Spleen (tissue), 11 donors: ENCODE data around the gene VSIG10L. TPM values are rescaled to one million over a fixed set of nuclear protein-coding genes. Genes with fewer than 3 reads are reported as not detected.

Experiments used
- DNase-seq: peaks from one replicate; pipeline ENCODE4 v3.0.0-alpha.2; 2020
- H3K27ac ChIP-seq, 8 donors: fragments of 200-600 bp; sonication (generic) in 7 of 8; 1 replicate in 4 of 8; 2 replicates in 4 of 8; pipeline versions ENCODE4 v1.5.0 to v1.8.0; 2016 to 2021; ENCODE audit warnings: inconsistent platforms in 4 of 8, mild to moderate bottlenecking in 4 of 8, moderate library complexity in 1 of 8
- H3K27me3 ChIP-seq, 7 donors: fragments of 200-600 bp; sonication (generic) in 6 of 7; replicated peaks in 1 of 7; 1 replicate in 4 of 7; 2 replicates in 3 of 7; pipeline versions ENCODE4 v1.5.0 to v1.8.0; 2016 to 2021; ENCODE audit warnings: inconsistent platforms in 3 of 7, mild to moderate bottlenecking in 1 of 7
- H3K36me3 ChIP-seq, 6 donors: fragments of 200-600 bp; sonication (generic) in 5 of 6; 1 replicate in 4 of 6; 2 replicates in 2 of 6; pipeline versions ENCODE4 v1.5.0 to v1.8.0; 2016 to 2021; ENCODE audit warnings: inconsistent platforms in 2 of 6
- H3K4me1 ChIP-seq, 6 donors: fragments of 200-600 bp; sonication (generic) in 5 of 6; 1 replicate in 3 of 6; 2 replicates in 3 of 6; pipeline versions ENCODE4 v1.5.0 to v1.8.0; 2016 to 2021; ENCODE audit warnings: inconsistent platforms in 3 of 6
- H3K4me3 ChIP-seq, 8 donors: fragments of 200-600 bp; sonication (generic) in 7 of 8; 1 replicate in 4 of 8; 2 replicates in 4 of 8; pipeline versions ENCODE4 v1.5.0 to v1.8.0; 2016 to 2021; ENCODE audit warnings: inconsistent platforms in 4 of 8, mild to moderate bottlenecking in 4 of 8, moderate library complexity in 2 of 8
- H3K9me3 ChIP-seq, 8 donors: fragments of 200-600 bp; sonication (generic) in 7 of 8; 1 replicate in 4 of 8; 2 replicates in 4 of 8; pipeline versions ENCODE4 v1.5.0 to v1.8.0; 2016 to 2021; ENCODE audit warnings: inconsistent platforms in 4 of 8
- CTCF ChIP-seq, 11 experiments: fragments of 200-600 bp in 7 of 11; fragments of 450-650 bp in 4 of 11; sonication (generic) in 4 of 11; IDR thresholded peaks in 8 of 11; conservative IDR thresholded peaks in 3 of 11; 1 replicate in 7 of 11; 2 replicates in 4 of 11; pipeline versions ENCODE4 v1.4.0 to v1.8.0; 2016 to 2021; ENCODE audit warnings: antibody characterized with exemption in 11 of 11, inconsistent platforms in 4 of 11, mild to moderate bottlenecking in 1 of 11
- POLR2A ChIP-seq, 3 donors: fragments of 450-650 bp; IDR thresholded peaks; one replicate each; pipeline ENCODE4 v1.5.1; 2017; ENCODE audit warnings: antibody characterized with exemption in 3 of 3, mild to moderate bottlenecking in 1 of 3
- POLR2AphosphoS5 ChIP-seq, 3 donors: sonication (generic); formaldehyde crosslinking; IDR thresholded peaks; one replicate each; pipeline ENCODE4 v1.5.1; 2017; ENCODE audit warnings: antibody characterized with exemption in 3 of 3
- WGBS, 5 donors: extraction: QIAGEN DNeasy Blood & Tissue Kit in 3 of 5; methylation state at CpG; one replicate each; pipeline versions ENCODE4 v1.1.5 to v1.1.7; 2013 to 2018; 5-methylcytosine and 5-hydroxymethylcytosine counted together
- intact Hi-C: fragments of 100-400 bp; cut with DNase I; formaldehyde crosslinking; loops from one replicate; pipeline ENCODE4 v1.15.0; 2023; ENCODE audit warnings: low total_unique reads
- polyA plus RNA-seq, 3 donors: library from polyadenylated mRNA; stranded (reverse); fragments of 200-250 nt; gene quantifications; one replicate each; pipeline ENCODE4 v1.2.1, GENCODE V29; 2013
- total RNA-seq, 7 donors: library from RNA; depleted of rRNA in 3 of 7; stranded (reverse); fragments of >200 nt in 3 of 7; fragmentation: NEBNext Ultra II Directional in 4 of 7; extraction: Animal tissue kit (Norgen Biotek cat#: 25700) in 4 of 7; gene quantifications; one replicate each; pipeline versions ENCODE4 v1.1.0 to v1.2.1, GENCODE V29; 2016 to 2021
- donor health status: healthy with polysubstance abuse.
- donor health status: DM: no; HTN: no; CAD: no; lungs with moderate emphysema.
- donor health status: DM: no; HTN: no; CAD: no.
- donor health status: Bipolar disorder and iron deficiency.
- donor health status: healthy.
- donor health status: DM: no; HTN: no; CAD: no.
- donor health status: DM: yes; HTN: yes; CAD: no.

Gene VSIG10L
- total and polyA plus RNA-seq, 10 donors = 1.1 to 2.6 (median 1.7) TPM

GRCh38 chr19:51338563-51339312 lies 3.2 kb downstream of the VSIG10L start:
- peak; percentile 96 for DNase-seq
- peaks cover 0 to 12% (median 0%) of the 10 kb centered on the region in 7 donors for H3K27me3 ChIP-seq
- peak overlapping the region in 7 of 8 donors; percentile 41 to 85 (median 69) for H3K27ac ChIP-seq
- H3K9me3 ChIP-seq = no peaks in the 10 kb centered on the region
- intact Hi-C loops = loop anchor here (5.0 kb wide), 1 partner anchor 104 kb away; no protein-coding TSS in a partner anchor
- TF ChIP-seq CTCF (IDR thresholded peaks at IDR 0.05 in 8 of 11, conservative IDR thresholded peaks at IDR 0.05 in 3 of 11) = peak; percentile 80 to 95 (median 89)
- no peak for TF ChIP-seq POLR2A (IDR thresholded peaks at IDR 0.05)
- TF ChIP-seq POLR2AphosphoS5 (IDR thresholded peaks at IDR 0.05) = peak in 2 of 3 donors; percentile 49 to 51
- H3K36me3 ChIP-seq = no peaks in the 10 kb centered on the region
- peak overlapping the region; percentile 61 to 92 (median 72) for H3K4me3 ChIP-seq
- H3K4me1 ChIP-seq = peaks cover 9 to 45% (median 24%) of the 10 kb centered on the region in 6 donors
- 2 to 4% (median 2%) methylated on average over 41 to 43 of the region's 43 CpGs for WGBS, 5 donors

- H3K4me1 ChIP-seq = peaks cover 9 to 38% (median 22%) of the 10 kb centered on the region in 6 donors
- peaks cover 0 to 12% (median 0%) of the 10 kb centered on the region in 7 donors for H3K27me3 ChIP-seq
- H3K27ac ChIP-seq = no peak overlapping the region
- H3K4me3 ChIP-seq = peak overlapping the region in 1 of 8 donors; percentile 61
- H3K9me3 ChIP-seq = no peaks in the 10 kb centered on the region
- DNase-seq = no peak
- intact Hi-C loops = loop anchor here (5.0 kb wide), 1 partner anchor 104 kb away; no protein-coding TSS in a partner anchor
- 82 to 84% (median 84%) methylated on average over 9 to 19 of the region's 19 CpGs for WGBS, 5 donors
- TF ChIP-seq CTCF (IDR thresholded peaks at IDR 0.05 in 8 of 11, conservative IDR thresholded peaks at IDR 0.05 in 3 of 11) (no peak), POLR2A (IDR thresholded peaks at IDR 0.05) (no peak), POLR2AphosphoS5 (IDR thresholded peaks at IDR 0.05) (no peak)
- no peaks in the 10 kb centered on the region for H3K36me3 ChIP-seq
Measured at GRCh38 chr19:51337861-51338562, 3.9 kb downstream of the VSIG10L start.

GRCh38 chr19:51337141-51337860 lies 4.6 kb downstream of the VSIG10L start:
- Histone ChIP-seq H3K27ac (no peak overlapping the region), H3K27me3 (peaks cover 0 to 12% (median 0%) of the 10 kb centered on the region in 7 donors), H3K4me1 (peaks cover 9 to 31% (median 22%) of the 10 kb centered on the region in 6 donors), H3K9me3 (no peaks in the 10 kb centered on the region), H3K36me3 (no peaks in the 10 kb centered on the region), H3K4me3 (no peak overlapping the region)
- DNase-seq = no peak
- WGBS, 5 donors = 94 to 97% (median 95%) methylated on average over 6 to 13 of the region's 13 CpGs
- intact Hi-C loops = loop anchor here (5.0 kb wide), 1 partner anchor 105 kb away; no protein-coding TSS in a partner anchor
- no peak for TF ChIP-seq CTCF (IDR thresholded peaks at IDR 0.05 in 8 of 11, conservative IDR thresholded peaks at IDR 0.05 in 3 of 11)
- no peak for TF ChIP-seq POLR2AphosphoS5 (IDR thresholded peaks at IDR 0.05)
- TF ChIP-seq POLR2A (IDR thresholded peaks at IDR 0.05) = no peak
